Esophagus muscularis mucosa (tissue), 4 donors: ENCODE measurements around the gene CBFA2T2.

Experiments used
- EP300 ChIP-seq: sonication (generic); formaldehyde crosslinking; IDR thresholded peaks from one replicate; pipeline ENCODE4 v1.6.1; 2017; ENCODE audit warnings: antibody characterized with exemption
- POLR2A ChIP-seq: fragments of 450-650 bp; IDR thresholded peaks from one replicate; pipeline ENCODE4 v1.6.1; 2017; ENCODE audit warnings: antibody characterized with exemption, moderate library complexity, mild to moderate bottlenecking, low read depth
- POLR2AphosphoS5 ChIP-seq, 2 donors: sonication (generic); formaldehyde crosslinking; IDR thresholded peaks; one replicate each; pipeline ENCODE4 v1.6.1; 2017; ENCODE audit warnings: antibody characterized with exemption in 2 of 2
- TF ChIP-seq, protein P1 (sequence below), 3 experiments: fragments of 200-600 bp in 2 of 3; fragments of 450-650 bp in 1 of 3; sonication (generic) in 2 of 3; IDR thresholded peaks; one replicate each; pipeline ENCODE4 v1.5.1; 2017 to 2019; ENCODE audit warnings: antibody characterized with exemption in 3 of 3, mild to moderate bottlenecking in 2 of 3, moderate library complexity in 1 of 3

DNA sequence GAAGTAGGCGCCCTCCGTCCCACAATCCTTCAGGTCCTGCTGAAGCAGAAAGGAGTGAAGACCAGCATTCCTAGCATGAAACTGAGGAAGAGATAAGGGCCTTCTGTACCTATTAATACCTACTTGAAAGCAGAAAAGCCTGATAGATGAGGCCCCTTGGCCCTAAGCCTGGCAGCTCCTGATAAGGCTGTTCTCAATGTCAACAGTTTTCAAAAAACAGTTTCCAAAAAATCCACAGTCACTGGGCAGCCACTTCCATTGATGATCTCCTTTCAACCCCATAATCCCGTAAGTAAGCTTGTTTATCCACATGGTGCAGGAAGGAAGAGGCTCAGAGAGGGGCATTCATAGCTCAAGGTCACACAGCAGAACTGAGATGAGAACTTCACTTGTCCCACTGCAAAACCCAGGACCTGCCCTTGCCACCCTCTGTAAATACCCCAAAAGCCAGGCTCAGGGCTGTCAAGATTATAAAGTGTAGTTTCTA lies 199.1 kb downstream of the CBFA2T2 start:
- TF ChIP-seq, protein P1, sequence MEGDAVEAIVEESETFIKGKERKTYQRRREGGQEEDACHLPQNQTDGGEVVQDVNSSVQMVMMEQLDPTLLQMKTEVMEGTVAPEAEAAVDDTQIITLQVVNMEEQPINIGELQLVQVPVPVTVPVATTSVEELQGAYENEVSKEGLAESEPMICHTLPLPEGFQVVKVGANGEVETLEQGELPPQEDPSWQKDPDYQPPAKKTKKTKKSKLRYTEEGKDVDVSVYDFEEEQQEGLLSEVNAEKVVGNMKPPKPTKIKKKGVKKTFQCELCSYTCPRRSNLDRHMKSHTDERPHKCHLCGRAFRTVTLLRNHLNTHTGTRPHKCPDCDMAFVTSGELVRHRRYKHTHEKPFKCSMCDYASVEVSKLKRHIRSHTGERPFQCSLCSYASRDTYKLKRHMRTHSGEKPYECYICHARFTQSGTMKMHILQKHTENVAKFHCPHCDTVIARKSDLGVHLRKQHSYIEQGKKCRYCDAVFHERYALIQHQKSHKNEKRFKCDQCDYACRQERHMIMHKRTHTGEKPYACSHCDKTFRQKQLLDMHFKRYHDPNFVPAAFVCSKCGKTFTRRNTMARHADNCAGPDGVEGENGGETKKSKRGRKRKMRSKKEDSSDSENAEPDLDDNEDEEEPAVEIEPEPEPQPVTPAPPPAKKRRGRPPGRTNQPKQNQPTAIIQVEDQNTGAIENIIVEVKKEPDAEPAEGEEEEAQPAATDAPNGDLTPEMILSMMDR (IDR thresholded peaks at IDR 0.05) = no peak
- no peak for TF ChIP-seq POLR2A
- TF ChIP-seq POLR2AphosphoS5 (IDR thresholded peaks at IDR 0.05) = no peak
- no peak for TF ChIP-seq EP300
